ENCODE results near the gene TLCD3A.

DNA sequence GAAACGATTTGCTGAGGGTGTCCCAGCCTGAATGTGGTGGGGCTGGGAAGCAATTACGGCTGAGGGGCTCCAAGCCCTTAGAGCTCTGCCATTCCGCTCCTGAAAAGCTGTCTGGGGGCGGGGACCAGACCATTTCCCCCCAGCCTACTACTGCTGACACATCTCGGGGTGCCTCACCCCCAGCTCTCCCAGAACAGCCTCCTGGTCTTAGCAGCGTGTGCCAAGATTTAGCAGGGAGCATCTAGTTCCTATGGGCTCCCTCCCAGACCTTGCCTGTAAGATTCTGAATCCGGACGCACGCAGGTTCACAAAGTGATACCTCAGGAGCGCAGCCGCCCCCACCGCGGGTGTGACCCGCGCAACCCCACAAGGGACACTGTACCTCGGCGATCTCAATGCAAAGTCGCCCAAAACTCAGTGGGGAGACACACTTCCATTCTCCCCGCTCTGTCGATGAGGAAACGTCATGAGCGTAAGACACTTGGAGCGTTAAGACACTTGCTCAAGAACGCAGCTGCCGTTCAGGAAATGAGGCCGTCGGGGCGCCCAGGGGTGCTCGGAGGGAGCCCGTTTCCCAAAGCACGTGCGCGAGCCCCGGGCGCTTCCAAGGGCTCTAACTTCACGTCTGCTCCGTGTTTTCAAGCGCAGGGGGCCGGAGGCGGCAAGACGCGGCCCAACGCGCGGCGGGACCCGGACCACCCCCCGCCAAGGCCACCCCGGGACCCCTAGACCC is 19.0 kb downstream of the TLCD3A start:
- TF ChIP-seq, protein P1, sequence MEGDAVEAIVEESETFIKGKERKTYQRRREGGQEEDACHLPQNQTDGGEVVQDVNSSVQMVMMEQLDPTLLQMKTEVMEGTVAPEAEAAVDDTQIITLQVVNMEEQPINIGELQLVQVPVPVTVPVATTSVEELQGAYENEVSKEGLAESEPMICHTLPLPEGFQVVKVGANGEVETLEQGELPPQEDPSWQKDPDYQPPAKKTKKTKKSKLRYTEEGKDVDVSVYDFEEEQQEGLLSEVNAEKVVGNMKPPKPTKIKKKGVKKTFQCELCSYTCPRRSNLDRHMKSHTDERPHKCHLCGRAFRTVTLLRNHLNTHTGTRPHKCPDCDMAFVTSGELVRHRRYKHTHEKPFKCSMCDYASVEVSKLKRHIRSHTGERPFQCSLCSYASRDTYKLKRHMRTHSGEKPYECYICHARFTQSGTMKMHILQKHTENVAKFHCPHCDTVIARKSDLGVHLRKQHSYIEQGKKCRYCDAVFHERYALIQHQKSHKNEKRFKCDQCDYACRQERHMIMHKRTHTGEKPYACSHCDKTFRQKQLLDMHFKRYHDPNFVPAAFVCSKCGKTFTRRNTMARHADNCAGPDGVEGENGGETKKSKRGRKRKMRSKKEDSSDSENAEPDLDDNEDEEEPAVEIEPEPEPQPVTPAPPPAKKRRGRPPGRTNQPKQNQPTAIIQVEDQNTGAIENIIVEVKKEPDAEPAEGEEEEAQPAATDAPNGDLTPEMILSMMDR (conservative IDR thresholded peaks at IDR 0.05 in 1 of 2, IDR thresholded peaks at IDR 0.05 in 1 of 2; ENCODE audit: low read depth in 1 of 2, low read length in 2 of 2) = no peak
- no peak for TF ChIP-seq EZH2 (IDR thresholded peaks at IDR 0.05; ENCODE audit: low read length, missing control alignments)

Measured in fibroblast of lung (primary cell).